HepG2 (cell line): ENCODE measurements around the gene MAMDC2. TPM values are rescaled to one million over a fixed set of nuclear protein-coding genes. Genes with fewer than 3 reads are reported as not detected.

Experiments
- ATAC-seq: fragments of 200-7000 bp; cut with Tn5 transposase; 3 replicates; pipeline ENCODE4 v1.9.1; 2020; ENCODE audit warnings: mild to moderate bottlenecking, moderate library complexity
- BruUV-seq: library from RNA; stranded (reverse); fragments of 400-500 nt; replicated peaks from 2 replicates; lab custom pipeline; 2021; lab: Mats Ljungman, UMichigan
- CTCF ChIA-PET: fragments of 300-600 bp; formaldehyde crosslinking; extraction: SDS; loops from one replicate; lab custom pipeline; 2021; ENCODE audit warnings: low total read pairs, inconsistent platforms, low intra/inter-chr PET ratio; lab: Yijun Ruan, JAX
- POLR2A ChIA-PET: fragments of 350-600 bp; sonication (Branson Sonifier 250); formaldehyde crosslinking; loops from one replicate; lab custom pipeline; 2020; ENCODE audit warnings: antibody characterized with exemption, inconsistent platforms; lab: Yijun Ruan, JAX
- DNase-seq: peaks from one replicate; pipeline ENCODE4 v3.0.0-alpha.2; 2015; ENCODE audit warnings: low spot score
- FAIRE-seq: peaks from 3 replicates; lab custom pipeline; 2011; peaks lifted over from hg19 to GRCh38; lab: Jason Lieb, UNC
- H2AFZ ChIP-seq: one replicate; pipeline ENCODE4 v1.6.1; 2011; ENCODE audit warnings: low read length, inconsistent platforms
- H3K27ac ChIP-seq: fragments of 300-600 bp; 3 replicates; pipeline ENCODE4 v1.8.0; 2011; ENCODE audit warnings: mixed run types, mild to moderate bottlenecking, mixed read lengths, low read length, inconsistent platforms; ENCODE audit not compliant: insufficient read depth; ENCODE audit errors: extremely low read length
- H3K27me3 ChIP-seq, 2 experiments: fragments of 200-600 bp in 1 of 2; 2 replicates in 1 of 2; 3 replicates in 1 of 2; pipeline versions ENCODE4 v1.6.0 to v1.8.0; 2011; ENCODE audit warnings: low read length in 2 of 2, mild to moderate bottlenecking in 2 of 2, moderate library complexity in 2 of 2, inconsistent platforms in 1 of 2; ENCODE audit not compliant: insufficient read depth in 2 of 2, control insufficient read depth in 1 of 2
- H3K36me3 ChIP-seq, 2 experiments: fragments of 200-600 bp in 1 of 2; replicated peaks in 1 of 2; 2 replicates in 1 of 2; 3 replicates in 1 of 2; pipeline versions ENCODE4 v1.5.1 to v1.8.0; 2011; ENCODE audit warnings: low read length in 2 of 2, inconsistent platforms in 1 of 2; ENCODE audit not compliant: insufficient read depth in 2 of 2, control insufficient read depth in 1 of 2
- H3K4me1 ChIP-seq: 2 replicates; pipeline ENCODE4 v1.5.1; 2012; ENCODE audit warnings: low read length, inconsistent platforms; ENCODE audit not compliant: insufficient read depth
- H3K4me2 ChIP-seq: 2 replicates; pipeline ENCODE4 v1.6.0; 2011; ENCODE audit warnings: low read depth, low read length, inconsistent platforms
- H3K4me3 ChIP-seq, 3 experiments: fragments of 200-600 bp in 1 of 3; sonication (generic), shearing (Covaris generic) in 1 of 3; replicated peaks in 1 of 3; 2 replicates each; pipeline ENCODE4 v1.5.1; 2011 to 2016; ENCODE audit warnings: low read length in 3 of 3, inconsistent platforms in 2 of 3, low read depth in 2 of 3, mild to moderate bottlenecking in 2 of 3, control low read depth in 1 of 3, mixed read lengths in 1 of 3; ENCODE audit not compliant: insufficient read depth in 1 of 3
- H3K79me2 ChIP-seq: one replicate; pipeline ENCODE4 v1.6.1; 2011; ENCODE audit warnings: low read length, inconsistent platforms; ENCODE audit not compliant: insufficient read depth
- H3K9ac ChIP-seq: 2 replicates; pipeline ENCODE4 v1.6.0; 2011; ENCODE audit warnings: mild to moderate bottlenecking, low read depth, low read length, inconsistent platforms; ENCODE audit not compliant: insufficient read depth
- H3K9me3 ChIP-seq: 2 replicates; pipeline ENCODE4 v1.5.1; 2012; ENCODE audit warnings: mild to moderate bottlenecking, low read length
- H4K20me1 ChIP-seq: 2 replicates; pipeline ENCODE4 v1.6.0; 2011; ENCODE audit warnings: inconsistent platforms, mild to moderate bottlenecking, low read length, moderate library complexity; ENCODE audit not compliant: insufficient read depth
- GATA4 ChIP-seq: sonication (generic); IDR thresholded peaks from 2 replicates; pipeline ENCODE4 v1.6.1; 2016; ENCODE audit warnings: antibody characterized with exemption, low read depth, borderline replicate concordance
- RNF2 ChIP-seq: fragments of 450-650 bp; conservative IDR thresholded peaks from 2 replicates; pipeline ENCODE4 v1.6.1; 2016; ENCODE audit warnings: low read depth
- TAF15 ChIP-seq: fragments of 200-400 bp; formaldehyde crosslinking; IDR thresholded peaks from one replicate; pipeline ENCODE4 v1.6.1; 2018; ENCODE audit warnings: mild to moderate bottlenecking, low read depth, low read length; ENCODE audit not compliant: poor library complexity, severe bottlenecking
- TCF7L2 ChIP-seq: IDR thresholded peaks from 2 replicates; pipeline ENCODE4 v1.6.1; 2011; ENCODE audit warnings: mild to moderate bottlenecking, low read depth, low read length, moderate library complexity
- ZBTB33 ChIP-seq: sonication (generic); formaldehyde crosslinking; IDR thresholded peaks from 2 replicates; pipeline ENCODE4 v1.4.0; 2020; ENCODE audit warnings: missing genetic modification reagents
- ZNF205 ChIP-seq: IDR thresholded peaks from 2 replicates; pipeline ENCODE4 v1.6.1; 2018; ENCODE audit warnings: missing biosample characterization, missing genetic modification reagents
- ZNF3 ChIP-seq: IDR thresholded peaks from 2 replicates; pipeline ENCODE4 v1.7.0; 2017; ENCODE audit warnings: inconsistent platforms
- ZNF510 ChIP-seq: sonication (generic); formaldehyde crosslinking; IDR thresholded peaks from 2 replicates; pipeline ENCODE4 v1.4.0; 2020; ENCODE audit warnings: low read depth, mild to moderate bottlenecking, missing genetic modification reagents
- ZNF549 ChIP-seq: sonication (generic); formaldehyde crosslinking; IDR thresholded peaks from 2 replicates; pipeline ENCODE4 v1.5.0; 2020; ENCODE audit warnings: missing genetic modification reagents
- WGBS: methylation state at CpG from one replicate; pipeline ENCODE4 v1.1.6; 2017; ENCODE audit warnings: low lambda C conversion rate; 5-methylcytosine and 5-hydroxymethylcytosine counted together
- in situ Hi-C: cut with HindIII; loops from 2 replicates; pipeline ENCODE4 v1.10.0; 2017; ENCODE audit warnings: low pct_unique_long_range_greater_than_20kb; ENCODE audit not compliant: extremely low pct_ligation_motif_present
- intact Hi-C: fragments of 100-400 bp; cut with micrococcal nuclease; formaldehyde crosslinking; loops from one replicate; pipeline ENCODE4 v1.10.0; 2022; ENCODE audit not compliant: unreplicated experiment
- polyA plus RNA-seq, 8 experiments: library from polyadenylated mRNA; depleted of rRNA in 3 of 8; stranded (reverse) in 7 of 8; unstranded in 1 of 8; fragments of >200 nt; fragmentation: Illumina TruSeq in 4 of 8; extraction: Trizol in 4 of 8; gene quantifications; 2 replicates each; pipeline versions ENCODE4 v1.2.1 to v1.2.3, GENCODE V29; 2011 to 2016; ENCODE audit warnings: low read depth in 4 of 8, missing spikeins in 1 of 8, mixed read lengths in 1 of 8; ENCODE audit not compliant: insufficient read depth in 1 of 8
- total RNA-seq, 5 experiments: library from RNA; depleted of rRNA; stranded (reverse); fragments of >200 nt; fragmentation: Illumina TruSeq; extraction: Trizol; gene quantifications; 2 replicates each; pipeline ENCODE4 v1.2.3, GENCODE V29; 2016; ENCODE audit warnings: low read depth in 1 of 5
- TF ChIP-seq, protein P1 (sequence below): sonication (generic); formaldehyde crosslinking; IDR thresholded peaks from 2 replicates; pipeline ENCODE4 v1.4.0; 2020; ENCODE audit warnings: mild to moderate bottlenecking, missing genetic modification reagents, borderline replicate concordance
- TF ChIP-seq, protein P2 (sequence below): sonication (generic); formaldehyde crosslinking; IDR thresholded peaks from 2 replicates; pipeline ENCODE4 v1.4.0; 2020; ENCODE audit warnings: missing genetic modification reagents
- TF ChIP-seq, protein P3 (sequence below): sonication (generic); formaldehyde crosslinking; IDR thresholded peaks from 2 replicates; pipeline ENCODE4 v1.5.0; 2020; ENCODE audit warnings: mild to moderate bottlenecking, missing genetic modification reagents
- TF ChIP-seq, protein P4 (sequence below): sonication (generic); formaldehyde crosslinking; IDR thresholded peaks from 2 replicates; pipeline ENCODE4 v1.5.1; 2020; ENCODE audit warnings: mild to moderate bottlenecking, moderate library complexity, missing genetic modification reagents

Gene MAMDC2
- total and polyA plus RNA-seq, 2 of the 13 experiments (the other 11 are each of a cell fraction or from before 2014, with no cell fraction given): not detected

- POLR2A ChIA-PET: no interaction called here
- TF ChIP-seq, protein P1, sequence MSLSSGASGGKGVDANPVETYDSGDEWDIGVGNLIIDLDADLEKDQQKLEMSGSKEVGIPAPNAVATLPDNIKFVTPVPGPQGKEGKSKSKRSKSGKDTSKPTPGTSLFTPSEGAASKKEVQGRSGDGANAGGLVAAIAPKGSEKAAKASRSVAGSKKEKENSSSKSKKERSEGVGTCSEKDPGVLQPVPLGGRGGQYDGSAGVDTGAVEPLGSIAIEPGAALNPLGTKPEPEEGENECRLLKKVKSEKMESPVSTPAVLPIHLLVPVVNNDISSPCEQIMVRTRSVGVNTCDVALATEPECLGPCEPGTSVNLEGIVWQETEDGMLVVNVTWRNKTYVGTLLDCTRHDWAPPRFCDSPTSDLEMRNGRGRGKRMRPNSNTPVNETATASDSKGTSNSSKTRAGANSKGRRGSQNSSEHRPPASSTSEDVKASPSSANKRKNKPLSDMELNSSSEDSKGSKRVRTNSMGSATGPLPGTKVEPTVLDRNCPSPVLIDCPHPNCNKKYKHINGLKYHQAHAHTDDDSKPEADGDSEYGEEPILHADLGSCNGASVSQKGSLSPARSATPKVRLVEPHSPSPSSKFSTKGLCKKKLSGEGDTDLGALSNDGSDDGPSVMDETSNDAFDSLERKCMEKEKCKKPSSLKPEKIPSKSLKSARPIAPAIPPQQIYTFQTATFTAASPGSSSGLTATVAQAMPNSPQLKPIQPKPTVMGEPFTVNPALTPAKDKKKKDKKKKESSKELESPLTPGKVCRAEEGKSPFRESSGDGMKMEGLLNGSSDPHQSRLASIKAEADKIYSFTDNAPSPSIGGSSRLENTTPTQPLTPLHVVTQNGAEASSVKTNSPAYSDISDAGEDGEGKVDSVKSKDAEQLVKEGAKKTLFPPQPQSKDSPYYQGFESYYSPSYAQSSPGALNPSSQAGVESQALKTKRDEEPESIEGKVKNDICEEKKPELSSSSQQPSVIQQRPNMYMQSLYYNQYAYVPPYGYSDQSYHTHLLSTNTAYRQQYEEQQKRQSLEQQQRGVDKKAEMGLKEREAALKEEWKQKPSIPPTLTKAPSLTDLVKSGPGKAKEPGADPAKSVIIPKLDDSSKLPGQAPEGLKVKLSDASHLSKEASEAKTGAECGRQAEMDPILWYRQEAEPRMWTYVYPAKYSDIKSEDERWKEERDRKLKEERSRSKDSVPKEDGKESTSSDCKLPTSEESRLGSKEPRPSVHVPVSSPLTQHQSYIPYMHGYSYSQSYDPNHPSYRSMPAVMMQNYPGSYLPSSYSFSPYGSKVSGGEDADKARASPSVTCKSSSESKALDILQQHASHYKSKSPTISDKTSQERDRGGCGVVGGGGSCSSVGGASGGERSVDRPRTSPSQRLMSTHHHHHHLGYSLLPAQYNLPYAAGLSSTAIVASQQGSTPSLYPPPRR: no peak
- TF ChIP-seq, protein P2, sequence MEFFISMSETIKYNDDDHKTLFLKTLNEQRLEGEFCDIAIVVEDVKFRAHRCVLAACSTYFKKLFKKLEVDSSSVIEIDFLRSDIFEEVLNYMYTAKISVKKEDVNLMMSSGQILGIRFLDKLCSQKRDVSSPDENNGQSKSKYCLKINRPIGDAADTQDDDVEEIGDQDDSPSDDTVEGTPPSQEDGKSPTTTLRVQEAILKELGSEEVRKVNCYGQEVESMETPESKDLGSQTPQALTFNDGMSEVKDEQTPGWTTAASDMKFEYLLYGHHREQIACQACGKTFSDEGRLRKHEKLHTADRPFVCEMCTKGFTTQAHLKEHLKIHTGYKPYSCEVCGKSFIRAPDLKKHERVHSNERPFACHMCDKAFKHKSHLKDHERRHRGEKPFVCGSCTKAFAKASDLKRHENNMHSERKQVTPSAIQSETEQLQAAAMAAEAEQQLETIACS (CRISPR knock-in tag): no peak
- TF ChIP-seq, protein P3, sequence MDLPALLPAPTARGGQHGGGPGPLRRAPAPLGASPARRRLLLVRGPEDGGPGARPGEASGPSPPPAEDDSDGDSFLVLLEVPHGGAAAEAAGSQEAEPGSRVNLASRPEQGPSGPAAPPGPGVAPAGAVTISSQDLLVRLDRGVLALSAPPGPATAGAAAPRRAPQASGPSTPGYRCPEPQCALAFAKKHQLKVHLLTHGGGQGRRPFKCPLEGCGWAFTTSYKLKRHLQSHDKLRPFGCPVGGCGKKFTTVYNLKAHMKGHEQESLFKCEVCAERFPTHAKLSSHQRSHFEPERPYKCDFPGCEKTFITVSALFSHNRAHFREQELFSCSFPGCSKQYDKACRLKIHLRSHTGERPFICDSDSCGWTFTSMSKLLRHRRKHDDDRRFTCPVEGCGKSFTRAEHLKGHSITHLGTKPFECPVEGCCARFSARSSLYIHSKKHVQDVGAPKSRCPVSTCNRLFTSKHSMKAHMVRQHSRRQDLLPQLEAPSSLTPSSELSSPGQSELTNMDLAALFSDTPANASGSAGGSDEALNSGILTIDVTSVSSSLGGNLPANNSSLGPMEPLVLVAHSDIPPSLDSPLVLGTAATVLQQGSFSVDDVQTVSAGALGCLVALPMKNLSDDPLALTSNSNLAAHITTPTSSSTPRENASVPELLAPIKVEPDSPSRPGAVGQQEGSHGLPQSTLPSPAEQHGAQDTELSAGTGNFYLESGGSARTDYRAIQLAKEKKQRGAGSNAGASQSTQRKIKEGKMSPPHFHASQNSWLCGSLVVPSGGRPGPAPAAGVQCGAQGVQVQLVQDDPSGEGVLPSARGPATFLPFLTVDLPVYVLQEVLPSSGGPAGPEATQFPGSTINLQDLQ (CRISPR knock-in tag): no peak
- TF ChIP-seq ZBTB33 (CRISPR knock-in tag) (no peak), TAF15 (no peak), ZNF510 (CRISPR knock-in tag) (no peak), RNF2 (no peak), ZNF549 (no peak), GATA4 (no peak), TCF7L2 (no peak), ZNF3 (CRISPR knock-in tag) (no peak), ZNF205 (CRISPR knock-in tag) (no peak)
- TF ChIP-seq, protein P4, sequence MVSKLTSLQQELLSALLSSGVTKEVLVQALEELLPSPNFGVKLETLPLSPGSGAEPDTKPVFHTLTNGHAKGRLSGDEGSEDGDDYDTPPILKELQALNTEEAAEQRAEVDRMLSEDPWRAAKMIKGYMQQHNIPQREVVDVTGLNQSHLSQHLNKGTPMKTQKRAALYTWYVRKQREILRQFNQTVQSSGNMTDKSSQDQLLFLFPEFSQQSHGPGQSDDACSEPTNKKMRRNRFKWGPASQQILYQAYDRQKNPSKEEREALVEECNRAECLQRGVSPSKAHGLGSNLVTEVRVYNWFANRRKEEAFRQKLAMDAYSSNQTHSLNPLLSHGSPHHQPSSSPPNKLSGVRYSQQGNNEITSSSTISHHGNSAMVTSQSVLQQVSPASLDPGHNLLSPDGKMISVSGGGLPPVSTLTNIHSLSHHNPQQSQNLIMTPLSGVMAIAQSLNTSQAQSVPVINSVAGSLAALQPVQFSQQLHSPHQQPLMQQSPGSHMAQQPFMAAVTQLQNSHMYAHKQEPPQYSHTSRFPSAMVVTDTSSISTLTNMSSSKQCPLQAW (CRISPR knock-in tag): no peak
Observed at GRCh38 chr9:70192707-70193106, 149.1 kb downstream of the MAMDC2 start.

More at GRCh38 chr9:70192707-70193106, 149.1 kb downstream of the MAMDC2 start:
- no peak overlapping the region for H3K4me3 ChIP-seq
- WGBS: 89% methylated on average over 2 of the region's 2 CpGs
- H3K27me3 ChIP-seq: no peaks in the 10 kb centered on the region
- H2AFZ ChIP-seq: no peak overlapping the region
- in situ Hi-C loops: no loop called here
- H3K27ac ChIP-seq: no peak overlapping the region
- ATAC-seq (no peak), FAIRE-seq (no peak), DNase-seq (no peak)
- no peaks in the 10 kb centered on the region for H3K9me3 ChIP-seq
- H3K36me3 ChIP-seq: no peaks in the 10 kb centered on the region
- no peak overlapping the region for H3K9ac ChIP-seq
- intact Hi-C loops: no loop called here
- no peaks in the 10 kb centered on the region for H4K20me1 ChIP-seq
- BruUV-seq: no TSS peak
- CTCF ChIA-PET: no interaction called here
- H3K79me2 ChIP-seq: no peaks in the 10 kb centered on the region
- H3K4me1 ChIP-seq: no peaks in the 10 kb centered on the region
- no peak overlapping the region for H3K4me2 ChIP-seq
